GM18868 (cell line): Measurements from ENCODE around the gene NPSR1.
"Not testable (repeated sequence)": the region's sequence is repeated elsewhere in the genome, so short reads cannot be mapped to it uniquely, and the experiment has no call there.

Source experiments
- ATAC-seq: cut with Tn5 transposase; IDR thresholded peaks from one replicate; pipeline ENCODE4 v1.9.1; 2021; ENCODE audit warnings: mild to moderate bottlenecking, moderate library complexity; ENCODE audit not compliant: unreplicated experiment

The NPSR1 gene

GRCh38 chr7:34657632-34658268 is at the start of gene NPSR1:
Gene NPSR1 (plus strand): TSS chr7:34658218. CDS start chr7:34658413, 195 bp downstream.
- ATAC-seq = no peak

- no peak for ATAC-seq
Measured at GRCh38 chr7:34612661-34613060, 45.4 kb upstream of the NPSR1 start.

GRCh38 chr7:34620425-34620824 is 37.6 kb upstream of the NPSR1 start:
- no peak for ATAC-seq

GRCh38 chr7:34622182-34622581 is 35.8 kb upstream of the NPSR1 start:
- ATAC-seq = no peak

GRCh38 chr7:34622771-34623250 is 35.2 kb upstream of the NPSR1 start:
- no peak for ATAC-seq

- not testable (repeated sequence) for ATAC-seq
Measured at GRCh38 chr7:34628618-34629017, 29.4 kb upstream of the NPSR1 start.

- no peak for ATAC-seq
Measured at GRCh38 chr7:34652809-34653208, 5.2 kb upstream of the NPSR1 start.

GRCh38 chr7:34653787-34654186 is 4.2 kb upstream of the NPSR1 start:
- ATAC-seq = no peak

GRCh38 chr7:34655384-34655783 is 2.6 kb upstream of the NPSR1 start:
- no peak for ATAC-seq

GRCh38 chr7:34656041-34656440 is 2.0 kb upstream of the NPSR1 start:
- ATAC-seq = no peak

- ATAC-seq = no peak
Measured at GRCh38 chr7:34659472-34660075, 1.6 kb downstream of the NPSR1 start.

GRCh38 chr7:34662058-34662708 is 4.2 kb downstream of the NPSR1 start:
- no peak for ATAC-seq

GRCh38 chr7:34664755-34665154 is 6.7 kb downstream of the NPSR1 start:
- ATAC-seq = no peak

- no peak for ATAC-seq
Measured at GRCh38 chr7:34672430-34672829, 14.4 kb downstream of the NPSR1 start.

- ATAC-seq = no peak
Measured at GRCh38 chr7:34673066-34673465, 15.0 kb downstream of the NPSR1 start.

- peak; percentile 76 for ATAC-seq
Measured at GRCh38 chr7:34675749-34676374, 17.8 kb downstream of the NPSR1 start.

GRCh38 chr7:34677491-34677890 is 19.5 kb downstream of the NPSR1 start:
- no peak for ATAC-seq

- no peak for ATAC-seq
Measured at GRCh38 chr7:34687529-34687928, 29.5 kb downstream of the NPSR1 start.

- ATAC-seq = no peak
Measured at GRCh38 chr7:34696415-34696814, 38.4 kb downstream of the NPSR1 start.

- no peak for ATAC-seq
Measured at GRCh38 chr7:34709771-34710170, 51.8 kb downstream of the NPSR1 start.

- ATAC-seq = no peak
Measured at GRCh38 chr7:34718867-34719266, 60.8 kb downstream of the NPSR1 start.

GRCh38 chr7:34719636-34720035 is 61.6 kb downstream of the NPSR1 start:
- no peak for ATAC-seq
